Activated CD4-positive, alpha-beta T cell treated with anti-CD3 and anti-CD28 coated beads for 4 hours (primary cell): ENCODE measurements around the gene CCDC54.

Experiments used
- DNase-seq, 2 donors: peaks; one replicate each; pipeline ENCODE4 v3.0.0-alpha.2; 2020

CCDC54 gene

GRCh38 chr3:107395066-107395465 lies 17.8 kb downstream of the CCDC54 start:
- DNase-seq: no peak

DNA sequence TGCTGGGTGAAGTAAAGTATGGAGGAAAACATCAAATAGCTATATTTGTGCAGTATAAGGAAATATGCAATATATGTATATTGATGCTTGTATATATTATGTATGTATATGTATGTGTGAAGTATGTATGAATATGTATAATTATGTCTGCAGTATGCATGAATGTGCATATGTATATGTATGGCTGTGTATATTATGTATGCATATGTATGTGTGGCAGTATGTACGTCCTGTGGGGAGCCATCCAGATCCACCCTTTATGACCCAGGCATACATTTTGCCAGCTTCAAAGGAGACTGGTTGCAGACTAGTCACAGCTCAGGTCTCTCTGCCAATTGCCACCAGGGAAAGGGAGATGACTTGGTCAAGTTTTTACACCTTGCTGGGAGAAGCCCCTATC lies 24.1 kb downstream of the CCDC54 start:
- no peak for DNase-seq

DNA sequence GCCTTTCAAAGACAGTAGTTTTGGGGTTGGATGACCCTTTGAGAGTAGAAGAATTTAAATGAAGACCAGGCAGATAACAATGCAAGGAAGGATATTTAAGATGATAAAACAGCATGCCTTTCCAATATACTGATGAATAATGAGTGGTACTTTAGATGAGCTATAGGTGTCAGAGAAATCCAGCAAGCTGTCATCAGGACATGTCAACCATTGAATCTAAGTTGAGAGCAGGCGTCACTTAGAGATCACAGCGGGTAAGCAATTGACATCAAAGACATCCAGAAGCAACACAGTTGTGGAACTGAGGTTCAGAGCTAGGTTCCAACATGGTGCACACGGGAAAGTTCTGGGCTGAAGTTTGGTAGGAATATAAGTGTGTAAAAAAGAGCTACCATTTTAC lies 25.0 kb downstream of the CCDC54 start:
- no peak for DNase-seq

- DNase-seq: no peak
Observed at GRCh38 chr3:107404727-107405469, 27.7 kb downstream of the CCDC54 start.

- DNase-seq: no peak
Observed at GRCh38 chr3:107407355-107407754, 30.1 kb downstream of the CCDC54 start.

DNA sequence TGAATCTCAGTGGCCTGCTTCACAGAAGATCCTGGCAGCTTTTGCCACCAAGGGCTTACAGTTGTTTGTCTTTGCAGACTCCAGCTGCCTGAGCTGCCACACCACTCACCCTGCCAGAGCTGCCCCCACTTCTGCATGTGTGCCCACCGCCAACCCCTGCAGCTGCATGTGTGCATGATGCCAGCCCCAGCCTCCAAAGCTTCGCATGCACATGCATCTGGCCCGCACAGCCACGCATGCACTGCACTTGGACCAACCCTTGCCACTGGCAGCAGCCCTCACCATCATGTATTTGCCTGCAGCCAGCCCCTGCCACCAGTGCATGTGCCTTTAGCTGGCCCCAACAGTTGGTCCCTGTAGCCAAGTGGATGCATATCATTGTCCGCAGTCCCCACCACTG lies 31.3 kb downstream of the CCDC54 start:
- DNase-seq: no peak

DNA sequence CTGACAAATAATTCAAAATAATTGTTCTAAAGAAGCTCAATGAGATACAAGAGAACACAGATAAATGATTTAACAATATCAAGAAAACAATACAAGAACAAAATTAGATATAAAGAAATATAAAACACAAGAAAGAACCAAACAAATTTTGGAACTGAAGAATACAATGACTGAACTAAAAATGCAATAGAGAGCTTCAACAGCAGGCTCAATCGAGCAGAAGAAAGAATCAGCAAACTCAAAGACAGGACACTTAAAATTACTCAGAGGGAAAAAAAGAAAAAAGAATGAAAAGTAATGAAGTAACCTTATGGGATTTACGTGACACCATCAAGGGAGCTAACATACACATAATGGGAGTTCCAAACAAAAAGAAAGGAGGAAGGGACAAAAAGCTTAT lies 32.1 kb downstream of the CCDC54 start:
- no peak for DNase-seq

- DNase-seq: no peak
Observed at GRCh38 chr3:107410606-107411005, 33.4 kb downstream of the CCDC54 start.

- no peak for DNase-seq
Observed at GRCh38 chr3:107411056-107411455, 33.8 kb downstream of the CCDC54 start.

DNA sequence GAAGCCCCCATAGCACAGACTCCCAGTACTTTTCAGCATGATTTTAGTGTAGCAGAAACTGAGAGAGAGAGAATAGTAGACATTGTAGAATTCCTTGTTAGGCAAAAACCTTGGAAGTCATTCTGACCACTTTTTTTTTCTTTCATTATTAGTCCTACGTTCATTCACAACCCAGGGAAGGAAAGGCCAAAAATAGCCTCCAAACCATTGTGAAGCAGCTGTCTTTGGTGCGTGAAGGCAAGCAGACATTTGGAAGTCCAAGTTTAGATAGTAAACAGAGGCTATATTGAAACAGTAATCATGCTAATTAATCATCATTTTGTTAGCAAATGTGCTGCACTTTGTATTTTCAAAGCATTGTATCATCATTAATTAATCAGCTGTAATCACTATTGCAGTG lies 34.5 kb downstream of the CCDC54 start:
- DNase-seq: no peak

GRCh38 chr3:107412376-107412775 lies 35.1 kb downstream of the CCDC54 start:
- no peak for DNase-seq

DNA sequence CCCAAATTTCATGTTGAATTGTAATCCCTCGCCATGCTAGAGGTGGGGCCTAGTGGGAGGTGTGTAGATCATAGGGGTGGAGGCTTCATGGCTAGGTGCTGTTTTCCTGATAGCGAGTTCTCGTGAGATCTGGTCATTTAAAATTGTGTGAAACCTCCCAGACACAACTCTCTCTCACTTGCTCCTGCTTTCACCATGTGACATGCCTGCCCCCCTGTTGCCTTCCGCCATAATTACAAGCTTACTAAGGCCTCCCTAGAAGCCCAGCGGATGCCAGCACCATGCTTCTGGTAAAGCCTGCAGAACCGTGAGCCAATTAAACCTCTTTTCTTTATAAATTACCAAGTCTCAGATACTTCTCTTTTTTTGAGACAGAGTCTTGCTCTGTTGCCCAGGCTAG lies 36.0 kb downstream of the CCDC54 start:
- DNase-seq: no peak

DNA sequence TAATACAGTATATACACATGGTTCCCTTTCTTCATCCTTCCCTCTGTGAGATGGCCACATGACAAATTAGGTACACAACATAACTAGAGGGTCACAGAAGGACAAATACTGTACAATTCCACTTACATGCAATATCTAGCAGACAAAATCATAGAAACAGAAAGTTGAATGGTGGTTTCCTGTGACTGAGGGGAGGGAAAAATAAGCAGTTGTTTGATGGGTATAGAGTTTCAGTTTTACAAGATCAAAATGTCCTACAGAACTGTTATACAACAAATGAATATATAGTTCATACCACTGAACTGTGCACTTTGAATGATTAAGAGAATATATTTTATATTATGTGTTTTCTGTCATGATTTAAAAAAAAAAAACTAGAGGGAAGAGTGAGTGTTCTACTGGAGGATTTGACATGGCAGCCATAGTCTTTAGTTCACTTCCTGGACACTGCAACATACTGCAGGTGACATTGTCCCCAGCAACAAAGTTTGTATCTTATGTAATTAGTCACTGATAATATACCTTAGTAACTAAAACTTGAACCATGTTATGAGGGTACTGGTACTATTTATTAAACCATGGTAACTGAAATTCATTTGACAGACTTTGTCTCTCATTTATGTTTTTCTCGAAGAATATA lies 37.2 kb downstream of the CCDC54 start:
- no peak for DNase-seq

GRCh38 chr3:107416138-107416537 lies 38.9 kb downstream of the CCDC54 start:
- no peak for DNase-seq

DNA sequence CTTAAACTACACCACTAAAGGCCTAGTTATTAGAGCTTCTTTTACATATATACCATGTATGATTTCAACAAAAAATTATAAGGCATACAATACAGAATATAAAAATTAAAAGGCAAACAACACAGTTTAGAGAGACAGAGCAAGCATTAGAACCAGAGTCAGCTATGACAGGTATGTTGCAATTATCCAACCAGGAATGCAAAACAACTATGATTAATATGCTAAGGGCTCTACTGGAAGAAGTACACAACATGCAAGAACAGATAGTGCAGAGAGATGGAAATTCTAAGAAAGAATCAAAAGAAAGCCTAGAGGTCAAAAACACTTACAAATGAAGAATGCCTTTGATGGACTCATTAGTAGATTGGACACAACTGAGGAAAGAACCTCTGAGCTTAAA lies 39.6 kb downstream of the CCDC54 start:
- no peak for DNase-seq

- DNase-seq: peak in 1 of 2 donors; percentile 7
Observed at GRCh38 chr3:107421170-107421792, 44.0 kb downstream of the CCDC54 start.

- DNase-seq: no peak
Observed at GRCh38 chr3:107421881-107422280, 44.6 kb downstream of the CCDC54 start.

DNA sequence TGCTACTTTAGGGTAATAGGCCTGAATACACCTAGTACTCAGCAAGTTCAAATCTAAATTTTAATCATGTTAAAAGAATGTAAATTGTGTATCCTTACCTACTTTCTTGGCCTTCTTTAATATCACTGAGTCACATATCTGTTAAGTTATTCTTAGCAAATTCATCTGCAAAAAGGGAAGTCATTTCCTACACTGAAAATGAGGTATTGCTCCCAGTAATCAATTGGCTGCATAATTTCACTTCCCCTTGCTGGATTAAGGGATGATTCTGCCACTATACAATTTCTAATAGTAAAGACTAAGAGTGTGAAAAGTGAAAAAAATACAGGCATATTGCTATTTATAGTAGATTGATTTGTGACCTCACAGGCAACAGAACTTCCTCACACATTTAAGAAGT lies 47.8 kb downstream of the CCDC54 start:
- no peak for DNase-seq

GRCh38 chr3:107426223-107426622 lies 49.0 kb downstream of the CCDC54 start:
- no peak for DNase-seq
